Endothelial cell (in vitro differentiated cells): ENCODE data around the gene MAP7D1. TPM values are rescaled to one million over a fixed set of nuclear protein-coding genes. Genes with fewer than 3 reads are reported as not detected.

Experiments used
- DNase-seq: peaks from one replicate; pipeline ENCODE4 v3.0.0; 2021; ENCODE audit warnings: low spot score
- H3K27ac Mint-ChIP-seq: one replicate; pipeline ENCODE4 v1.8.0; 2021; ENCODE audit warnings: mixed read lengths, inconsistent platforms; ENCODE audit not compliant: unreplicated experiment
- H3K27me3 Mint-ChIP-seq: one replicate; pipeline ENCODE4 v1.8.0; 2021; ENCODE audit warnings: mild to moderate bottlenecking, moderate library complexity, mixed read lengths, inconsistent platforms; ENCODE audit not compliant: unreplicated experiment
- H3K36me3 Mint-ChIP-seq: one replicate; pipeline ENCODE4 v1.8.0; 2021; ENCODE audit warnings: mild to moderate bottlenecking, low read depth, mixed read lengths, inconsistent platforms; ENCODE audit not compliant: unreplicated experiment
- H3K4me1 Mint-ChIP-seq: one replicate; pipeline ENCODE4 v1.8.0; 2021; ENCODE audit warnings: mild to moderate bottlenecking, mixed read lengths, inconsistent platforms; ENCODE audit not compliant: unreplicated experiment
- H3K4me3 Mint-ChIP-seq: one replicate; pipeline ENCODE4 v1.8.0; 2021; ENCODE audit warnings: mild to moderate bottlenecking, mixed read lengths, inconsistent platforms; ENCODE audit not compliant: unreplicated experiment
- H3K9me3 Mint-ChIP-seq: one replicate; pipeline ENCODE4 v1.8.0; 2021; ENCODE audit warnings: mixed read lengths, inconsistent platforms; ENCODE audit not compliant: unreplicated experiment
- total RNA-seq: library from RNA; stranded (reverse); fragmentation: NEBNext Ultra II Directional; extraction: Animal tissue kit (Norgen Biotek cat#: 25700); gene quantifications from one replicate; pipeline ENCODE4 v1.2.1, GENCODE V29; 2021; ENCODE audit not compliant: unreplicated experiment
- TF ChIP-seq, protein P1 (sequence below): fragments of 200-600 bp; sonication (generic); IDR thresholded peaks from one replicate; pipeline ENCODE4 v1.5.0; 2021; ENCODE audit warnings: antibody characterized with exemption; ENCODE audit not compliant: unreplicated experiment

The MAP7D1 gene
- total RNA-seq, 1 donor from 2014 or later = 189 TPM

DNA sequence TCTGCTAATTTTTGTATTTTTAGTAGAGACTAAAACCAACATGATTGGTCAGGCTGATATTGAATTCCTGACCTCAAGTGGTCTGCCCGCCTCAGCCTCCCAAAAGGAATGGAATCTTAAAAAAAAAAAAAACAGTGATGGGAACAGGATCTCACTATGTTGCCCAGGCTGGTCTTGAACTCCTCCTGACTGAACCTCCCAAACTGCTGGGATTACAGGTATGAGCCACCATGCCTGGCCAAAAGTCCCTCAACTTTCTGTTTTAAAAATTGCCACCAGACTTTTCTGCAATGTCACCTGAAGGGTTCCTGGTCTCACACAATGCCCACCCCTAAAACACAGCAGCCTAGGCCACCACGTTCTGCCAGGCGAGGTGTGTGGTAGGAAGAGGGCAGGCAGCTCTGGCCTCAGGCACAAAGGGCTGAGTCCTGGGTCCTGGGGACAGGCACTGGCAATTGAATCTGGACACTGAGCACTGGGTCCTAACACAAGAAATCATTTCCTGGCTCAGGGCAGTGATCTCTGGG is 47.1 kb downstream of the MAP7D1 start:
- Mint-ChIP-seq H3K36me3 (no peaks in the 10 kb centered on the region), H3K4me3 (no peak overlapping the region), H3K4me1 (peaks cover 8% of the 10 kb centered on the region), H3K27ac (no peak overlapping the region), H3K9me3 (no peaks in the 10 kb centered on the region), H3K27me3 (peaks cover 7% of the 10 kb centered on the region)
- TF ChIP-seq, protein P1, sequence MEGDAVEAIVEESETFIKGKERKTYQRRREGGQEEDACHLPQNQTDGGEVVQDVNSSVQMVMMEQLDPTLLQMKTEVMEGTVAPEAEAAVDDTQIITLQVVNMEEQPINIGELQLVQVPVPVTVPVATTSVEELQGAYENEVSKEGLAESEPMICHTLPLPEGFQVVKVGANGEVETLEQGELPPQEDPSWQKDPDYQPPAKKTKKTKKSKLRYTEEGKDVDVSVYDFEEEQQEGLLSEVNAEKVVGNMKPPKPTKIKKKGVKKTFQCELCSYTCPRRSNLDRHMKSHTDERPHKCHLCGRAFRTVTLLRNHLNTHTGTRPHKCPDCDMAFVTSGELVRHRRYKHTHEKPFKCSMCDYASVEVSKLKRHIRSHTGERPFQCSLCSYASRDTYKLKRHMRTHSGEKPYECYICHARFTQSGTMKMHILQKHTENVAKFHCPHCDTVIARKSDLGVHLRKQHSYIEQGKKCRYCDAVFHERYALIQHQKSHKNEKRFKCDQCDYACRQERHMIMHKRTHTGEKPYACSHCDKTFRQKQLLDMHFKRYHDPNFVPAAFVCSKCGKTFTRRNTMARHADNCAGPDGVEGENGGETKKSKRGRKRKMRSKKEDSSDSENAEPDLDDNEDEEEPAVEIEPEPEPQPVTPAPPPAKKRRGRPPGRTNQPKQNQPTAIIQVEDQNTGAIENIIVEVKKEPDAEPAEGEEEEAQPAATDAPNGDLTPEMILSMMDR = no peak
- DNase-seq = no peak

DNA sequence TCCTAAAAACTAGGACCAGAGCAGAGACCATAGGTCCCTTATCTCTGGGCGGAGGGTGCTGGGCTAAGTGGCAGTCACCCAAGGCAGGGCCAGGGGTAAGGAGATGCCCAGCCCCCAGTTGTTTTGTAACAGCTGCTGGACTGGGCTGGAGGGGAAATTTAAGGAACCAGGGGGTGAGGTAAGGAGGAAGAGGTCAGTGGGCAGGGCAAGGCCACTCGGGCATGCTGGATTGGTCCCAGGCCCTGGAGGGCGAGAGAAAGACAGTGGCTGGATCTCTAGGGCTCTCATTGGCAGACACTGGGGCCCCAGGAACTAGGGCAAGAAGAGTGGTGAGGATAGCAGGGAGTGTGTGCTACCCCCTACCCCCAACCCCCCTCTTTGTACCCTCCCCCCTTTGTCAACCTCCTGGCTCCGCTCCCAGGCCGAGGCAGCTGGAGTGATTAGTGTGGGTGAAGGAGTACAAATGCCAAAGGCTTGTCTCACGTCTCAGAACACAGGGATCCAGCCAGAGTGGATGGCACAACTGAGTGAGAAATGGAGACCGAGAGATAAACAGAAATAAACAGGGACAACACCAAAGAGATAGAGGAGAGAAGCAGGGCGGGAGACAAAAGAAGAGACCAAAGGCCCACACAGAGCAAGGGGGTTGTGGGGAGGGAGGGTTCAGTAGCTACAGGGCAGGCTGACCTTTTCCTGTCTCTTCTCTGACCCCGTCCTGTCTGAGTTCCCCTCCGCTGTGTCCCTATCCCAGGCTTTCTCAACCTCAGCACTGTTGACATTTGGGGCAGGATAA is 47.8 kb downstream of the MAP7D1 start:
- peaks cover 7% of the 10 kb centered on the region for H3K27me3 Mint-ChIP-seq
- H3K4me1 Mint-ChIP-seq = peaks cover 8% of the 10 kb centered on the region
- H3K36me3 Mint-ChIP-seq = no peaks in the 10 kb centered on the region
- no peak overlapping the region for H3K27ac Mint-ChIP-seq
- H3K4me3 Mint-ChIP-seq = no peak overlapping the region
- no peak for DNase-seq
- TF ChIP-seq, protein P1 = no peak
- H3K9me3 Mint-ChIP-seq = no peaks in the 10 kb centered on the region

DNA sequence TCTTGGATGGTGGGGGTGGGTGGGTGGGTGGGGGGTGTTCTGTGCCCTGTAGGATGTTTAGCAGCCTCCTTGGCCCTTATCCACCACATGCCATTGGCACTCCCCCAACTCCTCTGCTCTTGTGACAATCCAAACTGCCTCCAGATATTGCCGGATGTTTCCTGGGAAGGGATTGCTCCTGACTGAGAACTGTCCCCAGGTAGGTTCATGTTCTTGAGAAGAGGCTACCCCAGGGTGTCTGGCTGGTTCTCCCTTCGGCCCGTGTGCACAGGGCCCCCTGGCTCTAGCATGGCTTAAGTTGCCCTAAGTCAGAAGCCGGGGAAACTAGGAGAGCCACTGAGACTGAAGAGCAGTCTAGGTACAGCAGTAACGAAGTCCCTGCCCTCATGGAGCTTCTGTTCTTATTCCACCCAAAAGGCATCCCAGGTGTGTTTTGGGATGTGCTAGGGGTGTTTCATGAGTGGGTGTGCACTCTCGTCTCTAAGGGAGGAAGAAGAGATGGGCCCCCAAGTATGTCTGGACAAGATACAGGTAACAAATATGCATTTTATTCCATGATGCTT is 48.5 kb downstream of the MAP7D1 start:
- TF ChIP-seq, protein P1 = no peak
- no peak for DNase-seq
- Mint-ChIP-seq H3K27ac (no peak overlapping the region), H3K27me3 (peaks cover 9% of the 10 kb centered on the region), H3K9me3 (no peaks in the 10 kb centered on the region), H3K4me1 (peaks cover 8% of the 10 kb centered on the region), H3K36me3 (no peaks in the 10 kb centered on the region), H3K4me3 (no peak overlapping the region)

DNA sequence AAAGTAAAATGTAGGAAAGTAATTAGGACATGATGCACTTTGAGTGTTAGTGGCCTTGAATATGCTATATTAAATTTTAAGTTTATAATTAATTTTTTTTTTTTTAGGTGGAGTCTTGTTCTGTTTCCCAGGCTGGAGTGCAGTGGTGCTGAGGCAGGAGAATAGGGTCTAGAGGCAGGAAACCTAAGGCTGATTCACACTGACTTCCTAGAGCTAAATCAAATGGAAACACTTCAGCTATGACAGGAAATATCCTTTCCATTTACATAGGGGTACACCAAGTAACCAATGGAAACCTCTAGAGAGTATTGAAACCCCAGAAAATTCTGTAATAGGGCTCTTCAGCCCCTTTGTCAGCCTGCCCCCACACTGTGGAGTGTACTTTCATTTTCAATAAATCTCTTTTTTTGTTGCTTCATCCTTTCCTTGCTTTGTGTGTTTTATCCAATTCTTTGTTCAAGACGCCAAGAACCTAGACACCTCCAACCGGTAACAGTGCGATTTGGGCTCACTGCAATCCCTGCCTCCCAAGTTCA is 50.4 kb downstream of the MAP7D1 start:
- H3K9me3 Mint-ChIP-seq = no peaks in the 10 kb centered on the region
- H3K27me3 Mint-ChIP-seq = peaks cover 5% of the 10 kb centered on the region
- no peak for DNase-seq
- H3K36me3 Mint-ChIP-seq = no peaks in the 10 kb centered on the region
- no peak overlapping the region for H3K4me3 Mint-ChIP-seq
- H3K27ac Mint-ChIP-seq = peak overlapping the region; percentile 48
- TF ChIP-seq, protein P1 = no peak
- peaks cover 8% of the 10 kb centered on the region for H3K4me1 Mint-ChIP-seq

DNA sequence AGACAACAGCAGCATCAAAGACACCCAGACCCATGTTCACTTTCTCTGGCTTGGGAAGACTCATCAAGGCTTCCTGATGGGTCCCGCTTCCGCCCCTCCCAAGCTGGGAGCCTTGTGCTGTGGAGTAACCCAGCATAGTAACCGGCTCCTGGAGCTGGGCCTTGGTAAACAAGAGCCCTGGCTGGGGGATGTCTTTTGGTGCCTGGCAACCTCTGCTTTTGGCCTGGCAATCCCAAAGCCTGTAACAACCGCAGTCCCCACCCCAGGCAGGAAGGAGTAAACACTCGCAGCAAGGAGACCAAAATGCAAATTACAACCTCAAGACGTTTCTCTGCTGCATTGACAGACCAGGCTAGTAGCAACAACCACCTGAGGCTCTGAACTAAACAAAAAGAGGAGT is 51.4 kb downstream of the MAP7D1 start:
- H3K4me1 Mint-ChIP-seq = peaks cover 14% of the 10 kb centered on the region
- DNase-seq = no peak
- H3K9me3 Mint-ChIP-seq = no peaks in the 10 kb centered on the region
- no peak overlapping the region for H3K27ac Mint-ChIP-seq
- peaks cover 5% of the 10 kb centered on the region for H3K27me3 Mint-ChIP-seq
- TF ChIP-seq, protein P1 = no peak
- H3K4me3 Mint-ChIP-seq = no peak overlapping the region
- H3K36me3 Mint-ChIP-seq = no peaks in the 10 kb centered on the region
